ENCODE measurements around the gene RNF38. TPM values are rescaled to one million over a fixed set of nuclear protein-coding genes. Genes with fewer than 3 reads are reported as not detected.
A peak's percentile ranks its signal among the peaks of the same experiment; 100 is the strongest.
"Not testable (repeated sequence)": the region's sequence is repeated elsewhere in the genome, so short reads cannot be mapped to it uniquely, and the experiment has no call there.

The RNF38 gene
- 15.5 TPM for total RNA-seq (2013)
- polyA plus RNA-seq (10 to 100 TPM; 11.3 to 33.2 (median 13.6) TPM), polyA minus RNA-seq (19.5 and 26.6 TPM in 2 replicates), total RNA-seq (28.6 to 166 (median 48.2) reads per million in 11 experiments)

- Histone ChIP-seq H3K4me3 (replicated peaks in 1 of 3; ENCODE audit: low read depth in 2 of 3, low read length in 3 of 3) (peak within 1 kb of the TSS; percentile 66 to 91 (median 84)), H3K4me2 (replicated peaks; ENCODE audit: extremely low read depth, low read length, poor library complexity, severe bottlenecking) (peak within 1 kb of the TSS; percentile 73), H3K9ac (ENCODE audit: insufficient read depth, low read length, poor library complexity, severe bottlenecking) (peak within 1 kb of the TSS; percentile 88), H3K79me2 (ENCODE audit: insufficient read depth, low read length) (peaks cover 88% of the 10 kb centered on the region), H3K27me3 (ENCODE audit: control insufficient read depth in 2 of 2, insufficient read depth in 2 of 2, low read length in 2 of 2) (no peaks in the 10 kb centered on the region), H3K27ac (ENCODE audit: low read depth in 1 of 2, low read length in 2 of 2) (peak within 1 kb of the TSS; percentile 75 to 91), H2AFZ (ENCODE audit: insufficient read depth, low read depth, low read length, poor library complexity, severe bottlenecking) (peak within 1 kb of the TSS; percentile 92), H3K36me3 (replicated peaks in 1 of 2; ENCODE audit: control insufficient read depth in 1 of 2, insufficient read depth in 2 of 2, low read length in 2 of 2) (peaks cover 0 to 10% of the 10 kb centered on the region in 2 donors), H3K9me3 (replicated peaks in 1 of 2; ENCODE audit: control insufficient read depth in 1 of 2, insufficient read depth in 1 of 2, low read length in 2 of 2) (no peaks in the 10 kb centered on the region), H4K20me1 (ENCODE audit: insufficient read depth, low read length) (peaks cover 55% of the 10 kb centered on the region), H3K4me1 (ENCODE audit: control insufficient read depth in 1 of 2, insufficient read depth in 2 of 2, low read length in 2 of 2) (peaks cover 24 to 25% of the 10 kb centered on the region in 2 donors)
- Mint-ChIP-seq H3K36me3 (peaks cover 11 to 14% of the 10 kb centered on the region in 2 donors), H3K27me3 (ENCODE audit: low read depth in 3 of 3) (no peaks in the 10 kb centered on the region), H3K27ac (peak within 1 kb of the TSS; percentile 88 to 97 (median 96)), H3K4me3 (peak within 1 kb of the TSS; percentile 90 to 91), H3K4me1 (peaks cover 34% of the 10 kb centered on the region), H3K9me3 (peaks cover 0 to 3% (median 0%) of the 10 kb centered on the region in 7 donors)
- TF ChIP-seq, protein P1, sequence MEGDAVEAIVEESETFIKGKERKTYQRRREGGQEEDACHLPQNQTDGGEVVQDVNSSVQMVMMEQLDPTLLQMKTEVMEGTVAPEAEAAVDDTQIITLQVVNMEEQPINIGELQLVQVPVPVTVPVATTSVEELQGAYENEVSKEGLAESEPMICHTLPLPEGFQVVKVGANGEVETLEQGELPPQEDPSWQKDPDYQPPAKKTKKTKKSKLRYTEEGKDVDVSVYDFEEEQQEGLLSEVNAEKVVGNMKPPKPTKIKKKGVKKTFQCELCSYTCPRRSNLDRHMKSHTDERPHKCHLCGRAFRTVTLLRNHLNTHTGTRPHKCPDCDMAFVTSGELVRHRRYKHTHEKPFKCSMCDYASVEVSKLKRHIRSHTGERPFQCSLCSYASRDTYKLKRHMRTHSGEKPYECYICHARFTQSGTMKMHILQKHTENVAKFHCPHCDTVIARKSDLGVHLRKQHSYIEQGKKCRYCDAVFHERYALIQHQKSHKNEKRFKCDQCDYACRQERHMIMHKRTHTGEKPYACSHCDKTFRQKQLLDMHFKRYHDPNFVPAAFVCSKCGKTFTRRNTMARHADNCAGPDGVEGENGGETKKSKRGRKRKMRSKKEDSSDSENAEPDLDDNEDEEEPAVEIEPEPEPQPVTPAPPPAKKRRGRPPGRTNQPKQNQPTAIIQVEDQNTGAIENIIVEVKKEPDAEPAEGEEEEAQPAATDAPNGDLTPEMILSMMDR (IDR thresholded peaks at IDR 0.05), result no peak
- under 1% methylated on average over 12 of the region's 12 CpGs for WGBS (ENCODE audit: insufficient coverage)
- intact Hi-C loops (cut with micrococcal nuclease), result loop anchor here (2.0 to 5.0 kb wide), 4 partner anchors 87 to 1067 kb away; partner anchors contain the start of genes MELK (in 1 of the 2) and ZBTB5 (in 1 of the 2)
- DNase-seq, result peak in 1 of 3 donors; percentile 35
Observed at GRCh38 chr9:36399980-36400331, at the start of gene RNF38. Gene RNF38, minus strand, starts transcription at chr9:36400269. Its CDS starts 161 bp downstream, at chr9:36400108.

GRCh38 chr9:36448555-36448954, 48.5 kb upstream of the RNF38 start:
- H3K27ac Mint-ChIP-seq; intact Hi-C loops (cut with micrococcal nuclease); H3K4me3 Mint-ChIP-seq: not testable (repeated sequence)

More at GRCh38 chr9:36448555-36448954, 48.5 kb upstream of the RNF38 start:
- not testable (repeated sequence) for H3K4me3 ChIP-seq (replicated peaks in 1 of 3; ENCODE audit: low read depth in 2 of 3, low read length in 3 of 3); H3K27me3 Mint-ChIP-seq (ENCODE audit: low read depth in 3 of 3); H3K27ac ChIP-seq (ENCODE audit: low read depth in 1 of 2, low read length in 2 of 2); H3K4me2 ChIP-seq (replicated peaks; ENCODE audit: extremely low read depth, low read length, poor library complexity, severe bottlenecking); H3K9me3 Mint-ChIP-seq; H3K9ac ChIP-seq (ENCODE audit: insufficient read depth, low read length, poor library complexity, severe bottlenecking); H3K27me3 ChIP-seq (ENCODE audit: control insufficient read depth in 2 of 2, insufficient read depth in 2 of 2, low read length in 2 of 2); H3K4me1 Mint-ChIP-seq; DNase-seq; H3K4me1 ChIP-seq (ENCODE audit: control insufficient read depth in 1 of 2, insufficient read depth in 2 of 2, low read length in 2 of 2); H3K9me3 ChIP-seq (replicated peaks in 1 of 2; ENCODE audit: control insufficient read depth in 1 of 2, insufficient read depth in 1 of 2, low read length in 2 of 2); H3K36me3 ChIP-seq (replicated peaks in 1 of 2; ENCODE audit: control insufficient read depth in 1 of 2, insufficient read depth in 2 of 2, low read length in 2 of 2); H2AFZ ChIP-seq (ENCODE audit: insufficient read depth, low read depth, low read length, poor library complexity, severe bottlenecking)
- H4K20me1 ChIP-seq (ENCODE audit: insufficient read depth, low read length), result peaks cover 86% of the 10 kb centered on the region
- WGBS (ENCODE audit: insufficient coverage), result no CpG with 5 or more reads among the region's 9 CpGs
- peaks cover 5 to 13% of the 10 kb centered on the region in 2 donors for H3K36me3 Mint-ChIP-seq
- peaks cover 20% of the 10 kb centered on the region for H3K79me2 ChIP-seq (ENCODE audit: insufficient read depth, low read length)

Data from CD14-positive monocyte (primary cell).